Activated CD8-positive, alpha-beta memory T cell treated with anti-CD3 and anti-CD28 coated beads, Interleukin-2, amount 50 U/mL, for 4 hours (primary cell): Measurements from ENCODE around the gene UROC1.
"Not testable (repeated sequence)": the region's sequence is repeated elsewhere in the genome, so short reads cannot be mapped to it uniquely, and the experiment has no call there.

Source experiments
- DNase-seq: peaks from one replicate; pipeline ENCODE4 v3.0.0-alpha.2; 2020

Gene UROC1

DNA sequence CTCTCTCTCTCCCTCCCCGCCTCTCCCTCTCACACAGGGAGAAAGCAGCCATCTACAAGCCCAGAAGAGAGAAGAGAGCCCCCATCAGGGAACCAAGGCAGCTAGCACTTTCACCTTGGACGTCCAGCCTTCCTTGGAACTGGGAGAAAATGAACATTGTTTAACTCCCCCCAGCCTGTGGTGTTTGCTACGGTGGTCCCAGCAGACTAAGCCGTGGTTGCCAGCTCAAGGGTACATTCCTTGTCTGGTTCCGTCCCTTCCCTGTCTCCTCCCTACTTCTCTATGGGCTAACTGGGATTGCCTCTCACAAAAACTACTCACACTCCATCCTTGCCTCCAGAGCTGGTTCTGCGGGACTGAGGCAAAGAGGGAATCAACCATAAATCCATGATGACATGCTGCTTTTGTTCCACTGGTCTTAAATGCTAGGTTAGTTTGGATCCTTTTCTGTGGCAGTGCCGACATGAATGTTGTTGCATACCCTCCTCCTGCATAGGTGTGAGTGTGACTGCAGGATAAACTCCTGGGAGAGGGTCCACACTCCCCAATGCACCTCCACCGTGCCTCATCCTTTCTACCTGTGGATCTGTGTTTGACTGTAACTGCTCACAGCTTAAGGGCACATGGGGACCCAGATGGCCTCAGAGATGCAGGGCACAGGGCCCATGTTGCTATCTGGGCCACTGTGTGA lies 29.1 kb upstream of the UROC1 start:
- no peak for DNase-seq

DNA sequence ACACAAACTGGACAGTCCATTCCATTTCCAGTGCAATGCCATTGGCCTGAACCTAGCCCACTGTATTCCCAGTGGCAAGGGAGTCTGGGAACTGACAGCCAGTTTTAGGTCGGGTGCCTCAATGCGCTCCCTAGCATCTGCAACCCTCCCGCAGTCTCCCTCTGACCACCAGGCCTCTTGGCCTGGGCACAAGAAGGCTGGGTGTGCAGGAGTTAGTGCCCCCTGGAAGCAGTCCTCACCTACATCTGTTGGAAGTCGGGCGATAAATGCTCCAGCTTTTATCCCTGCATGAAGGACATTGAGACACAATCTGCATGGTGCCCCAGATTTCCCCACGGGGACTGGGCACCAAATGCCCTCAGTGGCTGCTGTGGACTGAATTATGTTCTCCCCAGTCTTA lies 28.4 kb upstream of the UROC1 start:
- no peak for DNase-seq

DNA sequence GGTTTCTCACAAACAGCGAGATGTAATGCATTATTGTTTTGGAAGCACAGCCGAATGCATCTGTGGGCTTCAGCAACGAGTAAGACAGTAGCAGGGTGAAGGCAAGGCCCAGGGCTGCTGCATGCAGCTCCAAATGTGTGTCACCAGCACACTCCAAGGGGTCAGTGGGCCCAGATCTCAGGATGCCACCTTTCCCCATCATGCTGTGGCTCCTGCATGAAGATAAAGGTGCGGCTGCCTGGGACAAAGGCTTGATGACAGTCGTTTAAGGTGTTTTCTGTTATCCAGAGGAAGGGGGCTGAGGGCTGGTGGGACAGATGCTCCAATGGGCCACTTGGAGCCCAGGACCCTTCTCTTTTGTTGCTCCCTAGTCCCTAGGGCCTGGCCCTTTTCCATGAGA lies 28.0 kb upstream of the UROC1 start:
- DNase-seq = no peak

DNA sequence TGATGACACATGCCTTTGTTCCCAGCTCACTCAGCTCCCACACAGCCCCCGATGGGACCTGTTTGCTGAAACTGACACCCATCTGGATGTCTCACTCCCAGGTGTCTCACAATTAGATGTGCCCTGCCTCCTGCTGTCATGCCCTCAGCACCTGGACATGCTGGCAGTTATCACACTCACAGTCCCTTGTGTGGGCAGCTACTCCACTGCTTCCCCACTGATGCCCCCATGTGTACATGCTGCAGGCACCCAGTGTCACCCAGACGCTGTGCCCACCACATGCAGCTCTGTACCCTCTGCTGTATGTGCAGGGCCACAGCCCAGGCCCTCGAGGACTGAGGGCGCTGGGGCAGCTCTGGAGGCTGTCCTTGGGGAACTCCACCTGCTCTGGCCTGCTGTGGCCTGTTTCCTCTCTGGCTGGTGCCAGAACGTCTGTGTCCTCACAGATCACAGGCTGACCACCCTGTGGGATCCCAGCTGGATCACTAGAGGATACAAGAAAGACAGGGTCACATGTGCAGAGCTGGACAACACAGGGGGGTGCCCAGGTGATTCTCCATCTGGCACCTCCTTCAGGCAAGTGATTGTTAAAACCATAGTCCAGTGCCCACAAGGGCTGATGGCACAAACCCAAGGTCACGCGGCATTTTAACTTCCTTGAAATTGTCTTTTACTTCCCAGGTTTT lies 27.2 kb upstream of the UROC1 start:
- DNase-seq = no peak

DNA sequence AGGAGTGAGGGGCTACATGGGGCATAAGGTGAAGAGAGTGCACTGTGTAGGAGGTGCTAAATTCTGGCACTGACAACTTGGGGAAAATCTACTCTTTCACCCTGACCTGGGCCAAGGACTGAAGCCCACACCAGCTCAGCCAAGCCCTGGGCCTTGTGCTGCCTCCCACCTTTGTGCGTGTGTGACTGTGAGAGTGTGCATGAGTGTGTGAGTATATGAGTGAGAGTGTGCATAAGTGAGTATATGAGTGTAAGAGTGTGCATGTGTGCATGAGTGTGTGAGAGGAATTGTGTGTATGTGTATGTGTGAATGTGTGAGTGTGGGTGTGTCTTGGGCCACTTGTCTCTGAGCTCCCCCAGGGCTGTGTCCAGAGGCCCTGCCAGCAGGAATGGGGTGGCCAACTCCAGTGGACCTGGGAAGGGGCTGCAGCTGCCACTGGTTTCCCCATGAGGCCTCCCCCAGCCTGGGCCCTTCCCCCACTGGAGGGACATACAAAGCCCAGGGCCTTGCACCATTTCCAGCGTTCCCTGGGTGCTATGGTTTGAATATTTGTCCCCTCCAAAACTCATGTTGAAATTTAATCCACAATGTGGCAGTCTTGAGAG lies 26.0 kb upstream of the UROC1 start:
- no peak for DNase-seq

DNA sequence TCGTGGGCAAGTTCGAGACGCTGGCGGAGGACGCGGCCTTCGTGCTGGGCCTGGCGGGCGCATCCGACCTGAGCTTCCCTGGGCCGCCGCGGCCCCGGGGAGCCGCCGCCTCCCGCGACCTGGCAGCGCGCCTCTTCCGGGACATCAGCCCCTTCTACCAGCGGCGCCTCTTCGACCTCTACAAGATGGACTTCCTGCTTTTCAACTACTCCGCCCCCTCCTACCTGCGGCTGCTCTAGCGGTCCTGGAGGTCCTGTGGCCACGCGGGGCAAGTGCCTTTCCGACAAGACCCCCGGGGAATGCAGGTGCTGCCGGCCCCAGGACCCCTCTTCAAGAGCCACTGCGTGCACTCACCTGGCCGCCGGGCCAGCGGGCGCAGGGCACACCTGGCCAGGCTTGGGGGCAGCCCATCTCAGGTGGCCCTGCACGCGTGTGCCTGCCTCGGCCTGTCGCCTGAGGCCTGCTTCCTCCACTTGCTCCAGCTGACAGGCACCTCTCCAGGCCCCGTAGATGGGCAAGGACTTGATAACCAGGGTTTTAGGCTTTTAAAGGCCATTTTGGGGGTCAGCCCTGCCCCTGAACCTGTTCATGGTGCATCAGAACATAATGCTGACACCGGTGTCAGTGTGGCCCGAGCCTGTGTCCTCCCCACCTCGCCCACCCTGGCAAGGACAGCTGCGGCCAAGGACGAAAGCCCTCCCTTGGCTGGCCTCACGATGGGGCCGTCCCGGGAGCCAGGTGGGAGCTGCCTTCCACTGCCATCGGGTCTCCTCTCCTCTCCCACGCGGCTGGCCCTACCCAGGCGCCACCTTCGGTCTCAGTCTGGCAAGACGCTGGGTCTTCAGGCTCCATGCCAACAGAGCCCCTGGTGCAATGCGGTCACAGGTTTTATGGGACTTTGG lies 25.0 kb upstream of the UROC1 start:
- DNase-seq = no peak

DNA sequence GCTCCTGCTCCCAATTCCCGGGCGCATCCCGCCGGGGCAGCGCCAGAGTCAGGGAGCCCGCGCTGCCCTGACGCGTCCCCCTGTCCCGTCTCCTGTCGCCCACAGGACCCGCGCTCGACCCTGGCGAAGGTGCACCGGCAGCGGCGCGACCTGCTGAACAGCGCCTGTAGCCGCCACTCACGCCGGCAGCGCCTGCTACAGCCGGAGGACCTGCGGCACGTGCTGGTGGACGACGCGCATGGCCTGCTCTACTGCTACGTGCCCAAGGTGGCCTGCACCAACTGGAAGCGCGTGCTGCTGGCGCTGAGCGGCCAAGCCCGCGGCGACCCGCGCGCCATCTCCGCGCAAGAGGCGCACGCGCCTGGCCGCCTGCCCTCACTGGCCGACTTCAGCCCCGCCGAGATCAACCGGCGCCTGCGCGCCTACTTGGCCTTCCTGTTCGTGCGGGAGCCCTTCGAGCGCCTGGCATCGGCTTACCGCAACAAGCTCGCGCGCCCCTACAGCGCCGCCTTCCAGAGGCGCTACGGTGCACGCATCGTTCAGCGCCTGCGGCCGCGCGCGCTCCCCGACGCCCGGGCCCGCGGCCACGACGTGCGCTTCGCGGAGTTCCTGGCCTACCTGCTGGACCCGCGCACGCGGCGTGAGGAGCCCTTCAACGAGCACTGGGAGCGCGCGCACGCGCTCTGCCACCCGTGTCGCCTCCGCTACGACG lies 24.2 kb upstream of the UROC1 start:
- peak; percentile 8 for DNase-seq

DNA sequence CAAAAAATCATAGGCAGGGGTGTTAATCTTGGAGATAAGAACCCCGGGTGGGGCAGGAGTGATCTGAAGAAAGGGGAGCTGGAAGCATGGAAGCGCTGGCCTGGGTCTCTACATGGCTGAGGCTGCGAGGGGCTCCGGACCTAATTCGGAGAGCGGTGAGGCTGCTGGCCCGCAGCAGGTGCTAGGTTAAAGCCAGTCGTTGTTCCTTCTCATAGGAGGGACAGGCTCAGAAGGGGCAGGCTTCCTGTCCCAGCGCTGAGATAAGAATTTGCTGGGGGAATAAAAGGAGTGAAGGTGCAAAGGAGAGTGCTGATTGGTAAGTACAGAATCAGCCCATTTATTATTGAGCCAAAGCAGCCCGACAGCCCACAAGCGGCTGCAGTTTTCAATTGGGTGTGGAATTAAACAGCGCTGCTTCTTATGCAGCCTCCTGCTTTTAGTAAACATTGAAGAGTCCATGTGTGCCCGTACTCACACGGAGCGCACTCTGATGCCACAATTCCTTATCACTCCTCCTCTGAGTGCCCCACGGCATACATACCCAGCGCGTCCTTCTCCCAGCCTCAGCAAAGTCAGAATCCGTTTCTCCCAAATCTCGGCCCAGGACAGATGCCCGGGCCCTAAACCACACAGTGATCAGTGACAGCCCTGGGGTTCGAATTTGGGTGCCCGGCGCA lies 23.5 kb upstream of the UROC1 start:
- peak; percentile 2 for DNase-seq

DNA sequence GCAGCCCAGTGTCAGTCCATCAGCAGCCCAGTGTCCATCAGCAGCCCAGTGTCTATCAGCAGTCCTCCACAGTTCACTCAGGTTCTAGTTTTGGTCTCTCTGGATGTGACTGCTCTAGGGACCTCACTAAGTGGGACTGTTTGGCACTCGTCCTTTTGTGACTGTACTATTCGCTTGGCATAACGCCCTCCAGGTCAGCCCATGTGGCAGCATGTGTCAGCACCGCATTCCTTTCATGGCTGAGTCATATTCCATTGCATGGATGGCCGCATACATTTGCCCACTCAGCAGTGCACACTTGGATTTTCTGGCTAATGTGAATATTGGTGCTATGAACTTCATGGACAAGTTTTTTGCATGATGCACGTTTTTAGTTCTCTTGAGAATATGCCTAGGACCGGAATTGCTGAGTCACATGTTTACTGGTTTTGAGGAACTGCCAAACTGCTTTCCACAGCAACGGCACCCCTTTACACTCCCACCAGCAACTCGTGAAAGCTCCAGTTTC lies 22.8 kb upstream of the UROC1 start:
- no peak for DNase-seq

DNA sequence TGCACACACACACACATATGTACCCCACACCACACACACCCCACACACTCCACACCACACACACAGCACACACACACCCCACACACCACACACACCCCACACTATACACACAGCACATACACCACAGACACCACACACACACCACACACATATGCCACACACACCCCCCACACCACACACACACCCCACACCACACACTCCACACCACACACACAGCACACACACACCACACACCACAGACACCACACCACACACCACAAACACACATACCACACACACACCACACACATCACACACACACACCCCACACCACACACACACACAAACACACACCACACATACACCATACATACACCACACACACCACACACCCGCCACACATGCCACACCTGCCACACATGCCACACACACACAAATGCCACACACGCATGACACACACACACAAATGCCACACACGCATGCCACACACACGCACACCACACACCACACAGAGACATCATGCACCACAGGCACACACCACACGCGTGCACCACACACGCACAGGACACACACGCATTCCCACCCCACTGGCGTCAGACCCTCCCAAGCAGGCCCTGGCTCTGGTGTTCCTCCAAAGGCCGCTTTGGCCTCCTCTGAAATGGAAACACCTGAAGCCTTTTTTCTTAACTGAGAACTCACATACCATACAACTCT lies 22.1 kb upstream of the UROC1 start:
- no peak for DNase-seq

DNA sequence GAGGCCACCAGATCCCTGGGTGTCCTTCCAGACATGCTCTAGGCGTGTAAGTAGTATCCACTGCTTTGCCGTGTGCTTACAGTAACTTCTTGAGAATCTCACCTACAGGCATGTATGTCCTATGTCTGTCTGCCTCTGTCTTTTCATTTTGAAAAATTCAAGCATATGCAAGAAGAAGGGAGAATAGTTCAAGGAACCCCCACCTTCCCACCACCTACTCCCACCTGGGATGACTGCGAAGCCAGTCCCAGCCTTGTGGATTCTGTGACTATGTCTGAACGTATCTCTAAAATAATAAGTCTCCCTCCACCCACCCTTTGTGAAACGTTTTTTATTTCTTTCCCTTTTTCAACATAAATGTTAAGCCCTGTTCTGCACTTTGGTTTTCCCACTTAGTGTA lies 21.4 kb upstream of the UROC1 start:
- DNase-seq = no peak

DNA sequence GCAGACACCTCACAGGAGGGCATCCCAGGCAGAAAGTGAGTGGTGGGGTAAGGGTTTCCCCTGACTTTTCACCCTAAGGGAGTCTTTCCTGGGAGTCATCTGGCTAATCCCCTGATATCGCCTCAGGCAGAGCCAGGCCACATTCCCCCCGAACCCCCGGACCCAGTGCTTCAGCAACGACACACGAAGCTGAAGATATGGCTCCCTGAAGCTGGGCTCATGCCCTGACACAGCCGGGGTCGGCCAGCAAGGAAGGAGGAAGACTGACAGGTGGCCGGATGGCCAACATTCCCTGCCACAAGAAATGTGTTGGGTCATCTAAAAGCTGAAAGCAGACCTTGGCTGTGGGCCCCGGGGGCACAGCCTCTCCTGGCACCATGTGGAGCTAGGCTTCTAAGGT lies 20.7 kb upstream of the UROC1 start:
- DNase-seq = peak; percentile 2

DNA sequence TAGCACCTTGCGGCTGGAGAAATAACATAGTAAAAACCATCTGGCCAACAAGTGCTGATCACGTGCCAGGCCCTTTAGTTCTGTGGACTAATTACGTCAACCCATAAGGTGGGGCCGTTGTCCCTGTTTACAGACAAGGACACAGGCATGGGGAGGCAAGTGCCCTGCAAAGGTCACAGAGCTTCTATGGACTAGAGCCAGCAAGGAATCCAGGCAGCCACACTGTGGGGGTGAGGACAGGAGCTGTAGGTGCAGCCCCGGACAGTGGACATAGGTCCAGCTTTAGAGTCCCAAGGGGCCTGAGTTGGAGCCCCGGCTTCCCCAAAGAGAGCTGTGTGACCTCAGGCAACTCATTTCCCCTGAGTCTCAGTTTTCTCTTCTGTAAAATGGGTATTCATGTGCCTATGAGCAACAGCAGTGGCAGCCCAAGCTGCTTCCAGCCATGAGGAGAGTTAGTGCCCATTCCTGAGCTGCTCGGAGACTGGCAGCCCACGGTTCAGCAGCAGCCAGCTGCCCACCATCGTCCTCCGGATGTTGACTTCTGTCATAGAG lies 20.2 kb upstream of the UROC1 start:
- peak; percentile 7 for DNase-seq

DNA sequence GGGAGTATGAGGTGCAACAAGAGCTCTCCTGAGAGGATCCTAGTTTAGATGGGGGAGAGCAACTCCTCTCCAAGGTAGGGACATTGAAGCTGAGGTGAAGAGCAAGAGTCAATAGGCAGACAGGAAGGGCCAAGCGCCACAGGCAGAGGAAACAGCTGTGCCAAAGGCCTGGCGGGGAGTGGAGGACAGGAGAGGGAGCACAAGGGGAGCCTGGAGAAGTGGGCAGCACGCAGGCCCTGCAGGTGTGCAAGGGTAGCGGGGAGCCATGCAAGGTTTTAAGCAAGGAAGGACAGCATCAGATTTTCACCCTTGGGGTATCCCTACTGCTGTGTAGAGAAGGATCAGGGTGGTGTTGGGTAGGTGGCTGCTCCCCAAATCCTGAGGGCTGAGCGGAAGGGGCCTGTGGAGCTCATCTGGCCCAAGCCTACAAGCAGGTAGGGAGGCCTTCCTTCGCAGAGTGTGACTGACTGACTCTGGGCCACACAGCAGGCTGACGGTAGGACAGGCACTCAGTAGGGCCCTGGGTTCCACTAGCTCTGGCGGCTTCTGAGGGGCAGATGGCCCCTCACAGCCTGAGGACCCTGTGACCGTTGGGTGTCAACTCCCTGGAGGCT lies 19.6 kb upstream of the UROC1 start:
- DNase-seq = peak; percentile 5

DNA sequence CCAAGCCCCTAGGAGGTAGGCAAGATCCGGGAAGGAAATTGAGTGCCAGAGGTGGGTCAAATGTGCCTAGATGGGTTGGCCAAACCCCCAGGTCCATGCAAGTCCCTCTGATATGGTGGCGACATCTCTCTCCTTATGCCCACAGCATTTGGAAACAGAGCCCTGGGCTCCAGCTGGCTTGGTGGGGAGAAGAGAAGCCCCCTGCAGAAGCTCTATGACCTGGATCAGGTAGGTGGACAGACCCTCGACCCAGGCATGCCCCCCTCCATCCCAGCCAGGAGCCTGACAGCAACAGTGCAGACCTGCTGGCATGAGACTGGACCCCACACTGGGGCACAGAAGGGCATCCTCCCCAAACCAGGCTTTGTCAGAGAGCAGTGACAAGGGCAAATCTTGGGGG lies 18.6 kb upstream of the UROC1 start:
- peak; percentile 4 for DNase-seq

DNA sequence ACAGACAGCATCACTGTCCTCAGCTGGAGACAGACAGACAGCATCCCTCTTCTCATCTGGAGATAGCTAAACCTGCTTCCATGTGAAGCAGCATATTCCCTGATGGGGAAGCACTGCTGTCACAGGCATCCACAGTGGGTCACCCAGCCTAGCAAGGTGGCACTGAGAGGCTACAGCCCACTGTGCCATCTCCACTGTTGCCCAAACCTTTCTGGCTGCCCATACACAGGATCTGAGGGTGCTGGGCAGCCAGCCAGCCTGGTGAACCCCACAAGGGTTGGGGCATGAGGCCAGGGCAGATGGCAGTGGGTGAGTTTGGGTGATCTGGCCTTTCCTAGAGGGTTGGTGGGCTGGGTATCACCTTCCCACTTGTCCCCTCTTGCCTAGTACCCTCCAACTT lies 18.1 kb upstream of the UROC1 start:
- DNase-seq = peak; percentile 4

DNA sequence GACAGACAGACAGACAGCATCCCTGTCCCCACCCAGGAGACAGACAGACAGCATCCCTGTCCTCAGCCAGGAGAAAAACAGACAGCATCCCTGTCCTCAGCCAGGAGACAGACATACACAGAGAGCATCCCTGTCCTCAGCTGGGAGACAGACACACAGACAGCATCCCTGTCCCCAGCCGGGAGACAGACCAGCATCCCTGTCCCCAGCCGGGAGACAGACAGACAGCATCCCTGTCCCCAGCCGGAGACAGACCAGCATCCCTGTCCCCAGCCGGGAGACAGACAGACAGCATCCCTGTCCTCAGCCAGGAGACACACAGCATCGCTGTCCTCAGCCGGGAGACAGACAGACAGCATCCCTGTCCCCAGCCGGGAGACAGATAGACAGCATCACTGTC lies 17.1 kb upstream of the UROC1 start:
- not testable (repeated sequence) for DNase-seq

DNA sequence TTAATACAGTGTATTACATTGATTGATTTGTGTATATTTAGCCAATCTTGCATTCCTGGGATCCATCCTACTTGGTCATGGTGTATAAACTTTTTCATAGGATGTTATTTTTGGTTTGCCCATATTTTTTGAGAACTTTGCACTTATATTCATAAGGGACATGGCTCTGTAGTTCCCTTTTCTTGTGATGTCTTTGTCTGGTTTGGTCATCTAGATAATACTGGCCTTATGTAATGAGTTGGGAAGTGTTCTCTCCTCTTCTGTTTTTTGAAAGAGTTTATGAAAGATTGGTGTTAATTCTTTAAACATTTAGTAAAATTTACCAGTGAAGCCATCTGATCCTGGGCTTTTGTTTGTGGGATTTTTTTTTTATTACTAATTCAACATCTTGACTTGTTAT lies 15.9 kb upstream of the UROC1 start:
- no peak for DNase-seq

DNA sequence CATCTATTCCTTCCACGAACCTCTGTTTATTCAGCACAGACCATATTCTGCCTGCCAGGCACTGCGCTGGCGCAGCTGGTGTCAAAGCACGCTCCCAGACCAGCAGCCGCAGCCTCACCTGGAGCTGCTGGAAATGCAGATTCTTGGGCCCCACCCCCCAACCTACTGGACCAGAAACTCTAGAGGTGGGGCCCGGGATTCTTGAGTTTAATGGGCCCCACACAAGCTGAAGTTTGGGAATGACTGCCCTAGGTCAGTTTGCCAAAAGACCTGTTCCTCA lies 13.4 kb upstream of the UROC1 start:
- no peak for DNase-seq

DNA sequence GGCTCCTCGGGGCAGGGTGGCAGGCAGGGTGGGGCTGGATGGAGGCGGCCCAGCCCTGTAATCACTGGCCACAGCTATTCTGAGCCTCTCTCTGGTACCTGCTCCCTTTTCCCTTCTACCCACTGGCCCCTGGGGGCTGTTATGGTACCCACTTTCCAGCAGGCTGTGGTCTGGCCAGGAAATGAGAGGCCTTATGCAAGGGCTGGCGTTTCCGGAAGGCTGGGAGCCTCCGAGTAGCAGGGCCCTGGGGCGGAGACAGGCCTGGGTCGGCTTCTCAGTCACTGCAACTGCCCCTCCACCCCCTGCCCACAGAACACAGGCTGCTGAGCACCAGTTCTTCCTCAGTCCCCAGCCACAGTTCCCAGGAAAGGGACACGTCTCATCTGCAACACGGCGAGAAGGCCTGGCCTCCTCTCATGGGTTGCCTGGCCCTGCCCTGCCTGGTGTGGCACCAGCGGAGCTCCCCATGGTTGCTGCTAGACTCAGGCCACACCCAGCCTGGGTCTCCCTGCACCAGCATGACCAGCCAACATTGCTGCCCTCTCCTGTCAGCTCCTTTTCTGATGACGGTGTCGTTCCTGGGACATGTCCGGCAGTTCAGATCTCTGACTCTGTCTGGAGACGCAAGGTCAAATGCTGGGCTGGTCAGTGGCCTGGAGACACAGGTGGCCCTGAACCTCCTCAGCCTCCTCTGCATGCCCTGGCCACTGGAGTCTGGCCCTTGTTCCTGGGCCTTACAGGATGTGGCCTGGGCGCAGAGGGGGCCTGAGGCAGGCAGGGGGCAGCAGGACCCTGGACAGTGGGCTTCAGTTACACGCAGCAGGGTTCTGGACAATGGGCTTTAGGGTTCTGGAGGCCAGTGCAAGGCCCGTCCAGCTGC lies 12.8 kb upstream of the UROC1 start:
- no peak for DNase-seq
